ENCODE measurements around the gene SLC1A7.

The SLC1A7 gene

DNA sequence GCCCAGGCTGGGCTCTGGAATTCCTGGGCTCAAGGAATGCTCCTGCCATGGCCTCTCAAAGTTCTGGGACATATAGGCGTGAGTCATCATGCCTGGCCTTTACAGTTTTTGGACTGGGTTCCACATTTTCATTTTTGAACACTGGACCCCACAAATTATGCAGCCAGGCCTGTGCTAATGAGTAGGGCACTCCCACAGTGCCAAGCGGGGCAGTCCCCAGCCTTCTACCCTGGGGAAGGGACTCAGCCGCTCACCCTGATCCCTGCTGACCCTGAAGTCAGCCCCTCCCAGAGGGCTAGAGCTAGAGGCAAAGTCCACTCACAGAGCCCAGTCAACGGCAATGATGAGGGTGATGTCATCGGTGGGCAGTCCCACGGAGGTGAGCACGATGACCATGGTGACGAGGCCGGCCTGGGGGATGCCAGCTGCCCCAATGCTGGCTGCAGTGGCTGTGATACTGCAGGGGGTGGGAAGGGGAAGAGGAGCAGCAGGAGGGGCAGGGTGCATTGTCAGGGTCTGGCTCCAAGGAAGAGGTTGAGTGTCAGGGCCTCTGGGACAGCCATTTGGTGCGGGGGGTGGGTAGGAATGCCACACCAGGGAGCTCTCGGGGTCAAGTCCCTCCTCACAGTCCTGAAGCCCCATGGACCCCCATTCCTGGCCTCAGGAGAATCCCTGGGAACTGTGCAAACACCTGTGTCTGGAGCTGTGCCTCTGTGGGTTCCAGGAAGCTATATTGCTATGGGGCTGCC is 52.8 kb downstream of the SLC1A7 start:
- ChIA-PET CTCF (interaction anchor here (1.0 to 1.7 kb wide), 4 partner anchors 11 to 97 kb away, joined by 3 to 4 read pairs (median 4); no protein-coding TSS in a partner anchor), POLR2A (interaction anchor here (0.8 kb wide), 1 partner anchor 42 kb away, joined by 3 read pairs; no protein-coding TSS in a partner anchor)
- TF ChIP-seq, protein P1, sequence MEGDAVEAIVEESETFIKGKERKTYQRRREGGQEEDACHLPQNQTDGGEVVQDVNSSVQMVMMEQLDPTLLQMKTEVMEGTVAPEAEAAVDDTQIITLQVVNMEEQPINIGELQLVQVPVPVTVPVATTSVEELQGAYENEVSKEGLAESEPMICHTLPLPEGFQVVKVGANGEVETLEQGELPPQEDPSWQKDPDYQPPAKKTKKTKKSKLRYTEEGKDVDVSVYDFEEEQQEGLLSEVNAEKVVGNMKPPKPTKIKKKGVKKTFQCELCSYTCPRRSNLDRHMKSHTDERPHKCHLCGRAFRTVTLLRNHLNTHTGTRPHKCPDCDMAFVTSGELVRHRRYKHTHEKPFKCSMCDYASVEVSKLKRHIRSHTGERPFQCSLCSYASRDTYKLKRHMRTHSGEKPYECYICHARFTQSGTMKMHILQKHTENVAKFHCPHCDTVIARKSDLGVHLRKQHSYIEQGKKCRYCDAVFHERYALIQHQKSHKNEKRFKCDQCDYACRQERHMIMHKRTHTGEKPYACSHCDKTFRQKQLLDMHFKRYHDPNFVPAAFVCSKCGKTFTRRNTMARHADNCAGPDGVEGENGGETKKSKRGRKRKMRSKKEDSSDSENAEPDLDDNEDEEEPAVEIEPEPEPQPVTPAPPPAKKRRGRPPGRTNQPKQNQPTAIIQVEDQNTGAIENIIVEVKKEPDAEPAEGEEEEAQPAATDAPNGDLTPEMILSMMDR (IDR thresholded peaks at IDR 0.05; ENCODE audit: insufficient read depth, low read length, missing control alignments) = no peak
- no peak overlapping the region for H3K4me3 ChIP-seq (ENCODE audit: low read depth, low read length)
- DNase-seq (ENCODE audit: low read depth, low spot score) = no peak

DNA sequence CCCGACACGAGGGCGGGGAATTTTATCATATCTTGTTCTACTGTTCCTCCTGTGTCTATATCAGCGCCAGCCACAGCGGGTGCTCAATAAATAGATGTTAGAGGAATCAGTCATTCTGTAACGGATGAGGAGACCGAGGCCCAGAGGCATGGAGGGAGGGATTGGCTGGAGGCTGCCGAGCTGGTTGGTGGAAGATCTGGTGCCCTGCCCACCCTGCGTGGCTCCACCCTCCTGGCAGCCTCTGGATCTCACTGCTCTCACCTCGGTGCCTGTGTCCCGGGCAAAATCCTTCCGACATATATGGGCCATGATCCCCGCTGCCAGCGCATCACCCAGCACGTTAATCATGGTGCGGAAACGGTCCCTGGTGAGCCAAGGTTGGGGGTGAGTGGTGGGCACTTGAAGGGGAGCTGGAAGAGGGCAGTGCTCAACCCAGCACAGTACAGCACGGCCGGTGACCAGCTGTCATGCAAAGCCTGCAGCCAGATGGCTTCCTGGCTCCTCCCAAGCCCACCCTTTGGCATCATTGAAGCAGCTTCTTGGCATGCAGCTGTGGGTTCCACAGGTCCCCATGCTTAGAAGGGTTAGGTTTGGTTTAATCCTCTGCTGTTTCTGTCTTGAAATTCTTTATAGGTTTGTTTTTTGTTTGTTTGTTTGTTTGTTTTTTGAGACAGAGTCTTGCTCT is 53.7 kb downstream of the SLC1A7 start:
- DNase-seq (ENCODE audit: low read depth, low spot score) = no peak
- POLR2A ChIA-PET = interaction anchor here (0.8 kb wide), 1 partner anchor 43 kb away, joined by 3 read pairs; no protein-coding TSS in a partner anchor
- CTCF ChIA-PET = interaction anchor here (1.0 to 1.7 kb wide), 4 partner anchors 10 to 98 kb away, joined by 3 to 4 read pairs (median 4); no protein-coding TSS in a partner anchor
- H3K4me3 ChIP-seq (ENCODE audit: low read depth, low read length) = no peak overlapping the region
- TF ChIP-seq, protein P1 (IDR thresholded peaks at IDR 0.05; ENCODE audit: insufficient read depth, low read length, missing control alignments) = no peak

DNA sequence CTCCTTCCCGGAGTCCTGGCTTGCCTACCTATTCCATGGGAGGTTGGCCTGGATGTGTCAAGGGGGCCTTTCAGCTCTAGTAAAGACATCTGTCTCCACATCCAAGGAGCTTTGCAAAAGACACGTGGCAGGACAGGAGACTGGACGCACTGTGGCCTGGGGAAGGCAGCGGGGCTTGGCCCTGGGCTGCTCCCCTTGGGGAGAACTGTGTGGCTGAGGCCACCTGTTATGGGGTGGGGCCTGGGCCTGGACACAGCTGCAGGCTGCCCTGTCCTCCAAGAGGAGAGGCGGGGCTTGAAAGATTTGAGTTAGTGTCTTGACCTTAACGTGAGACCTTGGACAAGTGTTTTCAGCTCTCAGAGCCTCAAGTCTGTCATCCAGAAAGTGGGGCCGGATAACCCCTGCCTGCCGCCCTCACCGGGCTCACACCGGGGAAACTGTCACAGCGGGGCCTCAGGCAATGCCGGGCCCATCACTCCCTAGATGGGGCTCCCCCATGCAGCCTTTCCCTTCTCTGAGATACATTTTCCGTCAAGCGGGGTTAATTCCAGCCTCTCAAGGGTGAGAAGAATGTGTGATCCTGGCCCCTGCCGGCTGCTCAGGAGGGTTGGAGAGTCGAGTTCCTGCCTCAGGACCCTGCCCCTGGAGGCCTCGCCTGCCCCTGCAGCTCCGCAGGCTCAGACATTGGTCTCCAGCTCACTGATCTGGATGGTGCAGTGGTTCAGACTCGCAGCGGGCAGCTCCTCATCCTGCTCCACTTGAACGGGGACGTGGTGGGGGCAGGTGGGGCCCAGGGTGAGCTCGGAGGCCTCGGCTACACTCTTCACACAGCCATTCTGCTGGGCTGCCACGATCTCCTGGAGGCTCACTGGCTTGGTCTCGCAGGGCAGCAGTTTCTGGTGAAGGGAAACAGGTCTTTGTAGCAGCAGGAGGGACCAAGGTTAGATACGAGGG is 54.8 kb downstream of the SLC1A7 start:
- ChIA-PET CTCF (interaction anchor here (1.2 to 1.7 kb wide), 2 partner anchors 19 to 98 kb away, joined by 4 read pairs; no protein-coding TSS in a partner anchor), POLR2A (no interaction called here)
- TF ChIP-seq, protein P1 (IDR thresholded peaks at IDR 0.05; ENCODE audit: insufficient read depth, low read length, missing control alignments) = no peak
- DNase-seq (ENCODE audit: low read depth, low spot score) = no peak
- H3K4me3 ChIP-seq (ENCODE audit: low read depth, low read length) = no peak overlapping the region

DNA sequence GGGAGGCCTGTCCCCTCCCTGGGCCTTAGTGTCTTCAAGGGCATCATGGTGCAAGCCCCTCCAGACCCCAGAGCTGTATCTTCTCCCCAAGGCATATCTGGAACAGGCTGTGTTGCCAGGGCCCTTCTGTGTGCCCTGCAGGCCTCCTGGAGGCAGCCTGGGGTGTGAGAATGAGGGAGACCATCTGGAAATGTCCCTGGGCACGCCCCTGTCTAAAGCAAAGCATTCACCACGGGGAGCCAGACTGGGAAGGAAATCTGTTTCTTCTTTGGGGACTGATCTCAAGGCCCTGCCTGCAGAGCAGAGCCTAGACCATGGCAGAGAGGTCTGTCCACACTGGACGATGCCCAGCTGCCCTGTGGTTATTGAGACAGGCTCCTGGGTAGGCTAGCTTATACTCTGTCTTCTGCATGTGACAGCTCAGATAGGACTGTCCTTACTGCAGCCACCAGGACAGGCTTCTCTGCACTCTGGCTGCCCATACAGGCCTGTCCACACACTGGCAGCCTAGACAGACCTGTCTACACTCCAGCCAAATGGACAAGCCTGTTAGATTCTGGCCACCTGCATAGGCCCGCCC is 55.9 kb downstream of the SLC1A7 start:
- TF ChIP-seq, protein P1 (IDR thresholded peaks at IDR 0.05; ENCODE audit: insufficient read depth, low read length, missing control alignments) = no peak
- CTCF ChIA-PET = interaction anchor here (1.1 kb wide), 1 partner anchor 26 kb away, joined by 3 read pairs; no protein-coding TSS in a partner anchor
- POLR2A ChIA-PET = no interaction called here
- DNase-seq (ENCODE audit: low read depth, low spot score) = no peak
- no peak overlapping the region for H3K4me3 ChIP-seq (ENCODE audit: low read depth, low read length)

DNA sequence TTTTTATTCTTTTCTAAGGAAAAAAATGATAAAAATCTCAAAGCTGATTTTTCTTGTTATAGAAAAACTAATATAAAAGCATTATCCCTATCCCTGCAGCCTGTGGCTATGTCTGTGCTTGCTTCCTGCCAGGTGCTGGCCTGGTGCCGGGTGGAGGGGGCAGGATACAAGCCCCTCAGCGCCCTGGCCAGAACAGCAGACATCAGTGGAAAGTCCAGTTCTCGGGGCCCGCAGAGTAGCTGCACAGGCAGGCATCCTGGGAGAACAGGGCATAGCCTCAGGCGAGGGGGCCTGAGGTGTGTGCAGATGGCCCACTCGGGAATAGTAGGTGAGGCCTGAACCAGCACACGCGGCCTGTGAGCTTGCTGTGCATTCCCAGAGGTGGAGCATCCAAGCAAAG is 57.0 kb downstream of the SLC1A7 start:
- H3K4me3 ChIP-seq (ENCODE audit: low read depth, low read length) = no peak overlapping the region
- POLR2A ChIA-PET = no interaction called here
- no peak for DNase-seq (ENCODE audit: low read depth, low spot score)
- CTCF ChIA-PET = interaction anchor here (1.4 kb wide), 1 partner anchor 97 kb away, joined by 4 read pairs; no protein-coding TSS in a partner anchor
- TF ChIP-seq, protein P1 (IDR thresholded peaks at IDR 0.05; ENCODE audit: insufficient read depth, low read length, missing control alignments) = no peak

Data from AG04449 (cell line).